Measurements from ENCODE around the gene OTUD1. TPM values are rescaled to one million over a fixed set of nuclear protein-coding genes. Genes with fewer than 3 reads are reported as not detected.

OTUD1 gene
- total RNA-seq, 1 donor from 2014 or later = 11.9 TPM

- no peak overlapping the region for H3K4me3 Mint-ChIP-seq (ENCODE audit: unreplicated experiment)
- no peak for TF ChIP-seq CTCF (IDR thresholded peaks at IDR 0.05; ENCODE audit: unreplicated experiment)
- no peaks in the 10 kb centered on the region for H3K9me3 Mint-ChIP-seq (ENCODE audit: unreplicated experiment)
- H3K36me3 Mint-ChIP-seq (ENCODE audit: low read depth, unreplicated experiment) = peaks cover 9% of the 10 kb centered on the region
- H3K4me1 Mint-ChIP-seq (ENCODE audit: unreplicated experiment) = peaks cover 7% of the 10 kb centered on the region
- no peak overlapping the region for H3K27ac Mint-ChIP-seq (ENCODE audit: unreplicated experiment)
- peaks cover 10% of the 10 kb centered on the region for H3K27me3 Mint-ChIP-seq (ENCODE audit: unreplicated experiment)
- DNase-seq (ENCODE audit: low spot score) = no peak
Measured at GRCh38 chr10:23433701-23434100, 5.2 kb upstream of the OTUD1 start.

GRCh38 chr10:23435378-23435777 is 3.5 kb upstream of the OTUD1 start:
- Mint-ChIP-seq H3K9me3 (ENCODE audit: unreplicated experiment) (no peaks in the 10 kb centered on the region), H3K4me3 (ENCODE audit: unreplicated experiment) (no peak overlapping the region), H3K27me3 (ENCODE audit: unreplicated experiment) (peaks cover 10% of the 10 kb centered on the region), H3K36me3 (ENCODE audit: low read depth, unreplicated experiment) (peaks cover 10% of the 10 kb centered on the region), H3K4me1 (ENCODE audit: unreplicated experiment) (peaks cover 9% of the 10 kb centered on the region), H3K27ac (ENCODE audit: unreplicated experiment) (no peak overlapping the region)
- no peak for TF ChIP-seq CTCF (IDR thresholded peaks at IDR 0.05; ENCODE audit: unreplicated experiment)
- no peak for DNase-seq (ENCODE audit: low spot score)

DNA sequence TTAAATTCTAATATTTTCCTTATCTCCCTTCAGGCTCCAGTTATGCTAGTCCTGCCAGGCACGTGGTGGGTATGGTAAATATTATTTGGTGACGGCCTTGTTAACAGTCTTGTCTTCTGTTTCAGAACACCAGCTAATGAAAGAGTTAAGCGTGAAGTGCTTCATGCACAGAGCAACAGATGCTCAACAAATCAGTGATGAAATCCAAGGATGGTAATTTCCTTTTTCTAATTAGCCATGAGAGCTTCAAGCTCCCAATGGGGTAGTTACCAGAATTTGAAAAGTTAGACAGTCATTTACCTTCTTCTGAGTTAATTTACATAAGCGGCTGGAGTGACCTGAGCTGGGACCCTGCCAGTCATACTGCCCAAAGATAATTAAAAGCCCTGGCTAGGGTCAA is 1.9 kb upstream of the OTUD1 start:
- DNase-seq (ENCODE audit: low spot score) = no peak
- no peak overlapping the region for H3K4me3 Mint-ChIP-seq (ENCODE audit: unreplicated experiment)
- no peak for TF ChIP-seq CTCF (IDR thresholded peaks at IDR 0.05; ENCODE audit: unreplicated experiment)
- peaks cover 14% of the 10 kb centered on the region for H3K27me3 Mint-ChIP-seq (ENCODE audit: unreplicated experiment)
- H3K36me3 Mint-ChIP-seq (ENCODE audit: low read depth, unreplicated experiment) = peaks cover 14% of the 10 kb centered on the region
- no peaks in the 10 kb centered on the region for H3K9me3 Mint-ChIP-seq (ENCODE audit: unreplicated experiment)
- no peak overlapping the region for H3K27ac Mint-ChIP-seq (ENCODE audit: unreplicated experiment)
- H3K4me1 Mint-ChIP-seq (ENCODE audit: unreplicated experiment) = peaks cover 19% of the 10 kb centered on the region

- Mint-ChIP-seq H3K4me3 (ENCODE audit: unreplicated experiment) (peak overlapping the region; percentile 93), H3K36me3 (ENCODE audit: low read depth, unreplicated experiment) (peaks cover 14% of the 10 kb centered on the region), H3K27ac (ENCODE audit: unreplicated experiment) (peak overlapping the region; percentile 67), H3K27me3 (ENCODE audit: unreplicated experiment) (peaks cover 14% of the 10 kb centered on the region), H3K4me1 (ENCODE audit: unreplicated experiment) (peaks cover 19% of the 10 kb centered on the region), H3K9me3 (ENCODE audit: unreplicated experiment) (no peaks in the 10 kb centered on the region)
- TF ChIP-seq CTCF (IDR thresholded peaks at IDR 0.05; ENCODE audit: unreplicated experiment) = no peak
- DNase-seq (ENCODE audit: low spot score) = no peak
Measured at GRCh38 chr10:23437963-23438546, 820 bp upstream of the OTUD1 start.

GRCh38 chr10:23439452-23439960 is 631 bp downstream of the OTUD1 start:
- Mint-ChIP-seq H3K4me3 (ENCODE audit: unreplicated experiment) (no peak overlapping the region), H3K27ac (ENCODE audit: unreplicated experiment) (no peak overlapping the region), H3K27me3 (ENCODE audit: unreplicated experiment) (peaks cover 14% of the 10 kb centered on the region), H3K36me3 (ENCODE audit: low read depth, unreplicated experiment) (peaks cover 14% of the 10 kb centered on the region), H3K9me3 (ENCODE audit: unreplicated experiment) (no peaks in the 10 kb centered on the region), H3K4me1 (ENCODE audit: unreplicated experiment) (peaks cover 19% of the 10 kb centered on the region)
- no peak for TF ChIP-seq CTCF (IDR thresholded peaks at IDR 0.05; ENCODE audit: unreplicated experiment)
- DNase-seq (ENCODE audit: low spot score) = peak; percentile 32
